GM12873 (cell line): ENCODE measurements around the gene WSCD2.

Experiments
- TF ChIP-seq, protein P1 (sequence below): IDR thresholded peaks from 2 replicates; pipeline ENCODE4 v1.5.1; 2012; ENCODE audit warnings: low read depth, mild to moderate bottlenecking, moderate library complexity, low read length, control low read depth; ENCODE audit not compliant: insufficient read depth; ENCODE audit errors: missing control alignments

WSCD2 gene

GRCh38 chr12:108121728-108122471 lies 7.2 kb upstream of the WSCD2 start:
- TF ChIP-seq, protein P1, sequence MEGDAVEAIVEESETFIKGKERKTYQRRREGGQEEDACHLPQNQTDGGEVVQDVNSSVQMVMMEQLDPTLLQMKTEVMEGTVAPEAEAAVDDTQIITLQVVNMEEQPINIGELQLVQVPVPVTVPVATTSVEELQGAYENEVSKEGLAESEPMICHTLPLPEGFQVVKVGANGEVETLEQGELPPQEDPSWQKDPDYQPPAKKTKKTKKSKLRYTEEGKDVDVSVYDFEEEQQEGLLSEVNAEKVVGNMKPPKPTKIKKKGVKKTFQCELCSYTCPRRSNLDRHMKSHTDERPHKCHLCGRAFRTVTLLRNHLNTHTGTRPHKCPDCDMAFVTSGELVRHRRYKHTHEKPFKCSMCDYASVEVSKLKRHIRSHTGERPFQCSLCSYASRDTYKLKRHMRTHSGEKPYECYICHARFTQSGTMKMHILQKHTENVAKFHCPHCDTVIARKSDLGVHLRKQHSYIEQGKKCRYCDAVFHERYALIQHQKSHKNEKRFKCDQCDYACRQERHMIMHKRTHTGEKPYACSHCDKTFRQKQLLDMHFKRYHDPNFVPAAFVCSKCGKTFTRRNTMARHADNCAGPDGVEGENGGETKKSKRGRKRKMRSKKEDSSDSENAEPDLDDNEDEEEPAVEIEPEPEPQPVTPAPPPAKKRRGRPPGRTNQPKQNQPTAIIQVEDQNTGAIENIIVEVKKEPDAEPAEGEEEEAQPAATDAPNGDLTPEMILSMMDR, result no peak

GRCh38 chr12:108122644-108123043 lies 6.4 kb upstream of the WSCD2 start:
- TF ChIP-seq, protein P1, result no peak

DNA sequence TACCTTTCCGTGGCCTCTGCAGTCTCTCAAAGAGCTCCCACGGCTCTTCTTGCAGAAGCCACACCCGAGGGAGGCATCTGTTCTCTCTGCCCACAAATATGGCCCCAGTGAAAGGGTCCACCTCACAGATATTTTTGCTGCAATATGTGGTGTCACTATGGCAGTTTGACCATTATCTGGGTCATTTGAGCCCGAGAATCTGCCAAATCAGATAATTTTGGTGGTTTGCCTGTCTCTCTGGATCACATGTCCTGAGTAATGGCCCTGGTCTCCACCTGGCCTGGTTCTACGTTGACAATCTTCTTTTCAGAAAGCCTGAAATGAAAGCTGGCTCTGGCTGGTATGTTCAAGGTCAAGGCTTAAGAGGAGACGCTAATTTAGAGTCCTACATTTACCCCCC lies 5.7 kb upstream of the WSCD2 start:
- TF ChIP-seq, protein P1, result no peak

GRCh38 chr12:108125073-108125472 lies 4.0 kb upstream of the WSCD2 start:
- TF ChIP-seq, protein P1, result no peak

GRCh38 chr12:108126212-108126611 lies 2.9 kb upstream of the WSCD2 start:
- TF ChIP-seq, protein P1, result no peak

DNA sequence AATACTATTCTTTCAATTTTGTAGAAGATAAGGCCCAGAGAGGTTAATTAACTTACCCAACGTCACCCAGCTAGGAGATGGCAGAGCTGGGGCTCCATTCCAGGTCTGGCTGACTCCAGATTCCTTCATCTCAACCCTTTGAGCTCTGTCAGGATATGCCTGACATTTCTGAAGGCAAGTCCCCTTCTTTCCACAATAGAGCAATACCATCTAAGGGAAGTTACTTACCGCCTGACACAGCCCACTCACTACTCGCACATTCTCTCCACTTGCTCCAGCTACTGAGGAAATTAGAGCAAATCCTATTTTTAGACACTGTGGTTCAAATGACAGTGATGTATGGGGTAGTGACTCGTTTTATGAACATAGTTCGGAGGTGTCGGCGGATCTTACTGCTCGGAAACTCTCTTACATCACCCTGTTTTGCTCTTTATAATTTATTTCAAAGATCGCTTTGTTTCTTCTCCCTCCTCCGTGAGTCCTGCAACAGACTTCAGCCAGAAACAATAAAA lies 2.0 kb upstream of the WSCD2 start:
- TF ChIP-seq, protein P1, result no peak

DNA sequence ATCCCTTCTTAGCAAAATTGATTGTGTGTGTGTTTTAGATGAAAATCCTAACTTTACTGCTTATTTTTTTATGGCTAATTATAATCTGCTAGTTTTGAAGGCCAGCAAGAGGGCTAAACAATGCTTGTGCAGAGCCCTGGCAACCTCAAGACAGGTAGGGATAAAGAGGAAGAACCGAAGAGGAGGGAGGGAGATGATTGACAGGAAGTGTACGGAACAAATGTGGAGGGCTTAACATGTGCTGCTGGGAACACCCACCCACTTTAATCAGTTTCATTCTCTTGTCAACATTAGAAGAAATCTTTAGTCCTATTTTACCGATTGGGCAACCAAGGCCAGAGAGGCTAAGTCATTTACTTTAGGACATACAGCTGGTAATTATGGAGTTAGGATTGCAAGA lies 1.4 kb upstream of the WSCD2 start:
- TF ChIP-seq, protein P1, result no peak
